IMR-90 (cell line): ENCODE data around the gene RAB3C. TPM values are rescaled to one million over a fixed set of nuclear protein-coding genes. Genes with fewer than 3 reads are reported as not detected.

Experiments used
- ATAC-seq: fragments of 200-7000 bp; cut with Tn5 transposase; 2 replicates; pipeline ENCODE4 v1.9.1; 2020; ENCODE audit warnings: low read depth, mild to moderate bottlenecking, moderate library complexity
- BruUV-seq: library from RNA; stranded (reverse); fragments of 400-500 nt; replicated peaks from 2 replicates; lab custom pipeline; 2021; lab: Mats Ljungman, UMichigan
- CTCF ChIA-PET: fragments of 300-600 bp; formaldehyde crosslinking; extraction: SDS; loops from one replicate; lab custom pipeline; 2021; ENCODE audit warnings: antibody characterized with exemption; lab: Yijun Ruan, JAX
- POLR2A ChIA-PET: fragments of 300-600 bp; sonication (Branson Sonifier 250); formaldehyde crosslinking; loops from one replicate; lab custom pipeline; 2022; ENCODE audit warnings: antibody characterized with exemption; ENCODE audit not compliant: unreplicated experiment; lab: Charles Lee
- DNase-seq: peaks from one replicate; pipeline ENCODE4 v3.0.0; 2013
- H2AFZ ChIP-seq: replicated peaks from 2 replicates; pipeline ENCODE3; 2013; ENCODE audit warnings: low read length, mild to moderate bottlenecking; ENCODE audit not compliant: poor library complexity
- H2AK5ac ChIP-seq: 2 replicates; pipeline ENCODE4 v1.6.1; 2013; ENCODE audit warnings: low read depth, low read length, inconsistent platforms
- H2AK9ac ChIP-seq: replicated peaks from 2 replicates; pipeline ENCODE3; 2013; ENCODE audit warnings: mild to moderate bottlenecking, low read depth, low read length, moderate library complexity; ENCODE audit not compliant: poor library complexity
- H2BK120ac ChIP-seq: 2 replicates; pipeline ENCODE4 v1.6.1; 2013; ENCODE audit warnings: low read depth, low read length, inconsistent platforms
- H2BK15ac ChIP-seq: 3 replicates; pipeline ENCODE4 v1.6.1; 2013; ENCODE audit warnings: low read depth, low read length, inconsistent platforms
- H2BK20ac ChIP-seq: 2 replicates; pipeline ENCODE4 v1.6.1; 2013; ENCODE audit warnings: low read depth, mild to moderate bottlenecking, inconsistent platforms, low read length, moderate library complexity
- H2BK5ac ChIP-seq: 2 replicates; pipeline ENCODE4 v1.6.1; 2013; ENCODE audit warnings: mild to moderate bottlenecking, low read depth, low read length, inconsistent platforms; ENCODE audit not compliant: poor library complexity, severe bottlenecking
- H3K14ac ChIP-seq: replicated peaks from 2 replicates; pipeline ENCODE4 v1.6.1; 2013; ENCODE audit warnings: low read depth, low read length, inconsistent platforms
- H3K18ac ChIP-seq: 2 replicates; pipeline ENCODE4 v1.6.1; 2013; ENCODE audit warnings: low read depth, low read length, control low read depth
- H3K23ac ChIP-seq: 2 replicates; pipeline ENCODE4 v1.6.1; 2013; ENCODE audit warnings: low read depth, low read length, inconsistent platforms
- H3K27ac ChIP-seq: 2 replicates; pipeline ENCODE4 v1.5.1; 2013; ENCODE audit warnings: mild to moderate bottlenecking, control low read depth, low read length; ENCODE audit not compliant: insufficient read depth
- H3K27me3 ChIP-seq: 2 replicates; pipeline ENCODE4 v1.6.1; 2013; ENCODE audit warnings: low read length; ENCODE audit not compliant: control insufficient read depth, insufficient read depth
- H3K36me3 ChIP-seq: 2 replicates; pipeline ENCODE4 v1.6.1; 2013; ENCODE audit warnings: low read length, mixed read lengths; ENCODE audit not compliant: control insufficient read depth, insufficient read depth
- H3K4ac ChIP-seq: 2 replicates; pipeline ENCODE4 v1.6.1; 2013; ENCODE audit warnings: low read depth, low read length, inconsistent platforms
- H3K4me1 ChIP-seq: 2 replicates; pipeline ENCODE4 v1.6.1; 2013; ENCODE audit warnings: low read length, mixed read lengths; ENCODE audit not compliant: control insufficient read depth, insufficient read depth
- H3K4me2 ChIP-seq: 2 replicates; pipeline ENCODE4 v1.6.1; 2013; ENCODE audit warnings: low read depth, mild to moderate bottlenecking, control low read depth, low read length, moderate library complexity
- H3K4me3 ChIP-seq: 2 replicates; pipeline ENCODE4 v1.5.1; 2013; ENCODE audit warnings: low read depth, mild to moderate bottlenecking, control low read depth, low read length, moderate library complexity; ENCODE audit not compliant: insufficient read depth
- H3K56ac ChIP-seq: 2 replicates; pipeline ENCODE4 v1.6.1; 2013; ENCODE audit warnings: low read length, inconsistent platforms; ENCODE audit not compliant: insufficient read depth; ENCODE audit errors: extremely low read depth
- H3K79me1 ChIP-seq, 2 experiments: 2 replicates each; pipeline ENCODE4 v1.6.1; 2013; ENCODE audit warnings: low read length in 2 of 2, inconsistent platforms in 1 of 2, low read depth in 1 of 2
- H3K9ac ChIP-seq: 2 replicates; pipeline ENCODE4 v1.6.1; 2013; ENCODE audit warnings: low read depth, low read length, control low read depth
- H3K9me1 ChIP-seq: 2 replicates; pipeline ENCODE4 v1.6.1; 2013; ENCODE audit warnings: low read length, inconsistent platforms; ENCODE audit not compliant: insufficient read depth
- H3K9me3 ChIP-seq: 2 replicates; pipeline ENCODE4 v1.6.1; 2013; ENCODE audit warnings: low read length; ENCODE audit not compliant: control insufficient read depth, insufficient read depth
- H4K20me1 ChIP-seq: 2 replicates; pipeline ENCODE4 v1.6.1; 2013; ENCODE audit warnings: low read length, inconsistent platforms; ENCODE audit not compliant: insufficient read depth
- H4K5ac ChIP-seq: 2 replicates; pipeline ENCODE4 v1.6.1; 2013; ENCODE audit warnings: mild to moderate bottlenecking, low read depth, low read length, control low read depth
- H4K8ac ChIP-seq, 2 experiments: 2 replicates each; pipeline ENCODE4 v1.6.1; 2013; ENCODE audit warnings: low read depth in 2 of 2, low read length in 2 of 2, control low read depth in 1 of 2, inconsistent platforms in 1 of 2
- H4K91ac ChIP-seq: 2 replicates; pipeline ENCODE4 v1.6.1; 2013; ENCODE audit warnings: low read depth, low read length, inconsistent platforms; ENCODE audit not compliant: insufficient read depth
- CEBPB ChIP-seq: IDR thresholded peaks from 2 replicates; pipeline ENCODE4 v1.6.1; 2012; ENCODE audit warnings: low read depth, low read length, improper control_type of control experiment
- FOS ChIP-seq: fragments of 150-350 bp; IDR thresholded peaks from 2 replicates; pipeline ENCODE4 v1.6.1; 2016; ENCODE audit warnings: low read depth, low read length
- MAFK ChIP-seq: IDR thresholded peaks from 2 replicates; pipeline ENCODE4 v1.6.1; 2012; ENCODE audit warnings: low read depth, low read length, improper control_type of control experiment
- MAZ ChIP-seq: IDR thresholded peaks from 2 replicates; pipeline ENCODE4 v1.6.1; 2012; ENCODE audit warnings: low read depth, mild to moderate bottlenecking, low read length, improper control_type of control experiment, moderate library complexity, borderline replicate concordance
- RAD21 ChIP-seq: IDR thresholded peaks from 2 replicates; pipeline ENCODE4 v1.6.1; 2012; ENCODE audit warnings: low read length, improper control_type of control experiment
- RCOR1 ChIP-seq: IDR thresholded peaks from 2 replicates; pipeline ENCODE4 v1.6.1; 2012; ENCODE audit warnings: mild to moderate bottlenecking, low read length, improper control_type of control experiment; ENCODE audit not compliant: insufficient replicate concordance
- SMC3 ChIP-seq: fragments of 150-350 bp; IDR thresholded peaks from 2 replicates; pipeline ENCODE4 v1.6.1; 2016; ENCODE audit warnings: low read depth, mild to moderate bottlenecking, antibody characterized with exemption, low read length, moderate library complexity
- WGBS, 2 experiments: methylation state at CpG; one replicate each; pipeline versions ENCODE4 v1.1.5 to v1.1.7; 2013; ENCODE audit warnings: missing lambda C conversion rate in 2 of 2; ENCODE audit not compliant: insufficient read length in 1 of 2; ENCODE audit errors: extremely low coverage in 2 of 2; 5-methylcytosine and 5-hydroxymethylcytosine counted together
- dilution Hi-C: fragments of 300-500 bp; cut with HindIII; formaldehyde crosslinking; loops from one replicate; pipeline ENCODE4 v1.14.3; 2018; ENCODE audit warnings: low sequenced_read_pairs; ENCODE audit not compliant: unreplicated experiment
- in situ Hi-C: fragments of 300-500 bp; cut with MboI; formaldehyde crosslinking; loops from 3 replicates; pipeline ENCODE4 v1.14.3; 2019; ENCODE audit warnings: low sequenced_read_pairs, inconsistent platforms, mixed read lengths
- intact Hi-C: fragments of 100-400 bp; cut with micrococcal nuclease; formaldehyde crosslinking; loops from 2 replicates; pipeline ENCODE4 v1.10.0; 2022
- polyA plus RNA-seq, 3 experiments: library from polyadenylated mRNA; depleted of rRNA; stranded (reverse); fragments of >200 nt; gene quantifications; 2 replicates each; pipeline ENCODE4 v1.2.3, GENCODE V29; 2012; ENCODE audit warnings: low replicate concordance in 1 of 3
- total RNA-seq: library from RNA; depleted of rRNA; stranded (reverse); fragments of >200 nt; gene quantifications from 2 replicates; pipeline ENCODE4 v1.2.3, GENCODE V29; 2012

The RAB3C gene
- total and polyA plus RNA-seq, 2 of the 4 experiments (the other 2 are of a cell fraction) = not detected

DNA sequence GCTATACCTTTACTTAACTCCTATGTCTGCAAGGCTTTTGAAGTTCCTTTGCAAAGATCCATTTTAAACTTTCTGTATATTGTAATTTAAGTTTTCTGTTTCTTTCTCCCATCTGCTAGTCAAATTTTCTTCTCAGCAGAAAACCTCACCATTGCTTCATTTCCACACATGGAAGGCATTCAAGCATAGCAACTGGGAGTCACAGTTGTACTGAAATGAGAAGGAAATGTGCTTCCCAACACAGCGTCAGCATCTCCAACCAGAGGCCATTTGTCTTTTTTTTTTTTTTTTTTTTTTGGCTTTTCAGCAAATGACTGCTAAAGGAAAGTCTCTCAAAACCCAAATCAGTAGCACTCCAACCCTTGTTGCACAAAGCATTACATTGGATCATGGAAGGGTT lies 92.5 kb downstream of the RAB3C start:
- Histone ChIP-seq H3K4ac (no peak overlapping the region), H3K79me1 (no peaks in the 10 kb centered on the region), H3K27ac (no peak overlapping the region), H3K18ac (no peak overlapping the region), H3K4me1 (no peaks in the 10 kb centered on the region), H4K91ac (no peak overlapping the region), H3K4me2 (no peak overlapping the region), H3K9ac (no peak overlapping the region), H2BK15ac (no peak overlapping the region), H3K27me3 (no peaks in the 10 kb centered on the region), H3K9me1 (no peaks in the 10 kb centered on the region), H3K23ac (no peak overlapping the region), H4K20me1 (no peaks in the 10 kb centered on the region), H3K4me3 (no peak overlapping the region), H3K36me3 (no peaks in the 10 kb centered on the region), H4K8ac (no peak overlapping the region), H3K56ac (no peak overlapping the region), H2AFZ (no peak overlapping the region), H2BK5ac (no peak overlapping the region), H2AK9ac (no peak overlapping the region), H2BK20ac (no peak overlapping the region), H4K5ac (no peak overlapping the region), H3K9me3 (no peaks in the 10 kb centered on the region), H2AK5ac (no peak overlapping the region), H2BK120ac (no peak overlapping the region), H3K14ac (no peak overlapping the region)
- dilution Hi-C loops (no loop called here), intact Hi-C loops (no loop called here), in situ Hi-C loops (no loop called here)
- ChIA-PET POLR2A (no interaction called here), CTCF (no interaction called here)
- ATAC-seq = no peak
- WGBS, 2 experiments = no CpG with 5 or more reads among the region's 1 CpG
- no peak for DNase-seq
- BruUV-seq = no TSS peak
- TF ChIP-seq CEBPB (no peak), MAFK (no peak), RCOR1 (no peak), SMC3 (no peak), RAD21 (no peak), MAZ (no peak), FOS (no peak)
